GM12801 (cell line): ENCODE results near the gene C9.

Experiments
- TF ChIP-seq, protein P1 (sequence below): IDR thresholded peaks from one replicate; pipeline ENCODE4 v1.5.1; 2011; ENCODE audit warnings: control low read depth; ENCODE audit not compliant: insufficient read length; ENCODE audit errors: extremely low read depth

Gene C9

DNA sequence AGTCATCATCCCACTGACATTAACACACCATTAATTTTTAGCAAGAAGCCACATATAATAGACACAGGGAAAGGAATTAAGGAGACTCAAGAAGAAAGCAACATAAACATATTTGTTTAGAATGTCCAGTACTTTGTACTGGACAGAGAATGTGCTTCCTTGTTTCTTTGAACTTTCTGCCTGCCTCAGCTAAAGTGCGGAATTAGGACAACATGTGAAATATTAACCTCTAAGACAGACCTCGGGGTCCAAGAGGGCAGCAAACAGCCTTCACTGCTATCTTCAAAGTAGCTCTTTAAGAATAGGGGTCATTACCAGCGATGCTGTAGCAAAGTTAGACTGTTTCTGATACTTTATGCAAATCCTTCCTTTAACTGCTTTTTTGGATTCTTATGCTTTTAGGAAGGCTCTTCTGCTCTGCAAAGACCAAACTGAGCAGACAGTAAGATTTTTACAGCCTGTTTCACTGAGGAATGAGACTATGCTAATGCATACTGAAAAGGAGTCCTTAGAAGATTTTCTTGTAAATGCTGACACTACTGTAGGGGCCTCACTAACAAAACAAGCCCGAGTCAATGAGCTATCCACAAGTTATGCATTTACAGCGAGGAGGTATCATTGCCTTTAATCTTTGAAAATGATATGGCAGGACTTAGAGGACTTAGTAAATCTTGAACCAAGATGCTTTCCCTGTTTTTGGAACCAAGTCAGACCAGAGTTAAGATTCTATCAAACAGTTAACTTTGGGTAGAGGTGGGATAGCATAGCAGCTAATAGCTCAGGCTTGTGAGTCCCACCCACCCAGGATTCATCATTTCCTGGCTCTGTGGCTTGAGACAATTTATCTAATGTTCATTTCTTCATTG, 36.7 kb upstream of the C9 start:
- TF ChIP-seq, protein P1, sequence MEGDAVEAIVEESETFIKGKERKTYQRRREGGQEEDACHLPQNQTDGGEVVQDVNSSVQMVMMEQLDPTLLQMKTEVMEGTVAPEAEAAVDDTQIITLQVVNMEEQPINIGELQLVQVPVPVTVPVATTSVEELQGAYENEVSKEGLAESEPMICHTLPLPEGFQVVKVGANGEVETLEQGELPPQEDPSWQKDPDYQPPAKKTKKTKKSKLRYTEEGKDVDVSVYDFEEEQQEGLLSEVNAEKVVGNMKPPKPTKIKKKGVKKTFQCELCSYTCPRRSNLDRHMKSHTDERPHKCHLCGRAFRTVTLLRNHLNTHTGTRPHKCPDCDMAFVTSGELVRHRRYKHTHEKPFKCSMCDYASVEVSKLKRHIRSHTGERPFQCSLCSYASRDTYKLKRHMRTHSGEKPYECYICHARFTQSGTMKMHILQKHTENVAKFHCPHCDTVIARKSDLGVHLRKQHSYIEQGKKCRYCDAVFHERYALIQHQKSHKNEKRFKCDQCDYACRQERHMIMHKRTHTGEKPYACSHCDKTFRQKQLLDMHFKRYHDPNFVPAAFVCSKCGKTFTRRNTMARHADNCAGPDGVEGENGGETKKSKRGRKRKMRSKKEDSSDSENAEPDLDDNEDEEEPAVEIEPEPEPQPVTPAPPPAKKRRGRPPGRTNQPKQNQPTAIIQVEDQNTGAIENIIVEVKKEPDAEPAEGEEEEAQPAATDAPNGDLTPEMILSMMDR: no peak

DNA sequence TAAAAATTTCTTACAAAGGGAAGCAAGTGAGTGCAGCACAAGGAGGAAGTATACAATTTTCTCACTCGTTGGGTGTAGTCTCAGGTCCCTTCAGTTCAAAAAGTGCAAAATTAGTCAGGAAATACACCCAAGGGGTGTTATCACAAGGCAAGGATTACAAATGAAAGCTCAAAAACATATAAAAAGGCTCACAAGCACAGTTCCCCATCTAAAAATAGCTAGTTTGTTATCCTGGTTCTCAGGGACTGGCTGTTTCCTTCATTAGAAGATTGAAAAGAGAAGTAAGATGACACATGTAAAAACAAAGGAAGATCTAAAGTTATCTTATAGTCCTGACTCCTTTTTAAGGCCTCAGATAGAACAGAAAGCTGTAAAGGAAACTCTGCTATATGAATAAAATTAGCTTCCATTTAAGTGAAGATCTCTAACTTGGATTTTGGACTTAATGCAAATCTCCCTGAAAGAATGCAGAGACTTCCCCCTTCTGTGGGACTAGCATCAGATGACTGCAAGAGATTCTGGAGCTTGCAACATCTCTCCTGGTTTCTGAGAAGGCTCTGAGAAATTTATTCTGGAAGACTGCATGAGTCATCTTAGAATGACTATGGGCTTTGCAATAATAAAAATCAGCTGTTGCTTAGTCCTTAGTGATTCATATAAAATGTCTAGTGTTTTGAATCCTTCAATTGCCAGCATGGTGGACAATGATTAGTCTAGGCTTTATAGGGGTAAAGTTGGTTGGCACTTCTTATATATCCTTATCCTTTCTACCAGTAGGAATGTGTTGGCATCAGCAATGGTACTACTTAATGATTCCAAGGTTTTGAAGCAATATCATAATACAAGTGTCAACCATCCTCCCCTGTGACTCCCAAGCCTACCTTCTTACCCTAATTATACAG, 35.1 kb upstream of the C9 start:
- TF ChIP-seq, protein P1: no peak

DNA sequence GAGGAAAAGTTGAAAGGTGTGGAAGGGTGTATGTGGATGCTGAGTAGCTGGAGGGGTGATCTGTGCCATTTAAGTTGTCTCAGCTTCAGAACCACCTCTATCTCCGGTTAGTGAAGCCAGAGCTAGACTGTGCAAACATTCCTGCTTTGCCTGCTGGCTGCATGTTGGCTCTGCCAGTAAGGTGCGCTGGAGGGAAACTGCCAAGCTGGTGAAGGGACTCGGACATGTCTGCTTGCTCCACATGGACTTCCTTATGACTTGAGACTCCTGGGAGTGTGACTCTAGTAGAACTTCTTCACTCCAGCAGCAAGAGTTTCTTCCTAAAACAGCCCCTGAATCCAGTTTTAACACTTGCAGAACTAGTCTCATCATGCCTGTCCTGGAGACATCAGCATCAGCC, 32.5 kb upstream of the C9 start:
- TF ChIP-seq, protein P1: no peak

DNA sequence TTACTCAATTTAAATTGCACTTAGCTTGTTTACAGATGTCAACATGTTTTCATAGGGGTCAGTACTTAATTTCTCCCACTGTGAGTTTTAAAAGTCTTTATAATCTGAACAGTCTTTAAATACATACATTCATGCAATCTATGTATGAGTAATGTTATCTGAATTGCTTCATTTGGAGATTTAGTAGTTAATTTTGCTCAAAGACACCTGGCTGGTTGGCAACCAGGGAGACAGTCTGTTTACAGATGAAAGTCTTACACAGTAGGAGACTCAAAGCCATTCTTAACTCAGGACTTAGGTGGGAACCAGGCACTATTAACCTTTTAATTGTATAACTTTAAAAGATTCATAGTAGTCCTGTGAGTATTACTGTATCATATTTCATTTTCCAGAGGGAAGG, 31.2 kb upstream of the C9 start:
- TF ChIP-seq, protein P1: no peak

DNA sequence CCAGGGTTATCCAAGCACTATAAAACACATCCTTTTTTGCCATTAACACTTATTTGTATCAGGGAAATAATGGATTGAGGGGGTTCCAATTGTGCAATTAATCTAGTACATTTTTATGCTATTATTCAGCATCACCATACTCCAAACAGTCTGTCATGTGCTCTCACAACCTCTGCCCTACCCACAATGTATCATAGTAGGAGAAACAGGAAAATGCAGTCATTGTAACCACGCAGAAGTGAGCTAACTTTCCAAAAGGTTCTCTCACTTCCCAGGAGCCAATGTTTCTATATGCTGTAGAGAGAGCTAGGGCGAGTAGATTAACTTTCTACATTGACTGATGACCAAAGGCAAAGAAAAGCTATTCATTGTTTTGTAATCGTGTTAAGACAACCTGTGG, 30.7 kb upstream of the C9 start:
- TF ChIP-seq, protein P1: no peak

DNA sequence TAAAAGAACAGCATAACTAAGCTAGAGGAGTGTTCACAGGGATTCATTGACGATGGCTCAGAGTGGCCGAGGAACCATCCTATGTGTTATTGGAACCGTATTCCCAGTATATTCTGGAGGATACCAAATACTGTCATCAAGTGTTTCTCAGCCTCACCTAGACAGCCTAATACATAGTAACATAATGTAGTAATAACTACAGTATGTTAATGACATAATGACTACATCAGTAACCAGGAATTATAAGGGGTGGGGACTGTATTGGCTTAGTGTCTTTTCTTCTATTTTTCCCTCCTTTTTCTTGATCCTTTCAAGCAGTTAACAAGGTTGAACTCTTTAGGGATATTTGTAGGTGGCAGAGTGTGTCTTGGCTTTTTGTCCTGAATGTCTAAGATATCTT, 26.6 kb upstream of the C9 start:
- TF ChIP-seq, protein P1: no peak

DNA sequence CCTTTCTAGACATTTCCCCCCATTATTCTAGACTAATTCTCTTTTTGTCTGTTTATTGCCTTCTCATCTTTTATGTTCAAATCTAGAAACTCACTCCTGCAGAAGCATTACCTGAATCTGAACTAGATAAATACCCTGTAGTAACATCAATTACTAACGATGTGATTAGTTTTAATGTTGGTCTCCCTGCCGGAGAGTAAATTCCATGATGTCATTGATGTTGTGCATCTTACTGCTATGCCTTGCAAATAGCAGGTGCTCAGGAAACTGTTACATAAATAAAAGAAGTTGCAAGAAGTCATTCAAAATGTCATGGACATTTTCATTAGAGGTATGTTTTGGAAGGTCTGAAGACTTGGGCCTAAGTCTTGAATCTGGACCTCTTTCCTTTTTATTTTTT, 23.0 kb upstream of the C9 start:
- TF ChIP-seq, protein P1: no peak
